Loucy (cell line): ENCODE data around the gene LRRC72.

Experiments used
- H2AFZ ChIP-seq: fragments of 200-600 bp; sonication (generic); 2 replicates; pipeline ENCODE4 v1.6.0; 2016; ENCODE audit warnings: antibody characterized with exemption, mild to moderate bottlenecking, low read length, moderate library complexity
- H3F3A ChIP-seq: fragments of 200-600 bp; 2 replicates; pipeline ENCODE4 v1.6.0; 2016; ENCODE audit warnings: antibody characterized with exemption, low read depth, mild to moderate bottlenecking
- H3K27me3 ChIP-seq: fragments of 200-600 bp; sonication (generic); 2 replicates; pipeline ENCODE4 v1.6.1; 2014; ENCODE audit warnings: low read length, mild to moderate bottlenecking; ENCODE audit not compliant: insufficient read depth, poor library complexity, severe bottlenecking
- H3K36me3 ChIP-seq: fragments of 200-600 bp; sonication (generic); 2 replicates; pipeline ENCODE4 v1.6.1; 2016; ENCODE audit warnings: low read length; ENCODE audit not compliant: insufficient read depth
- H3K4me1 ChIP-seq: fragments of 200-600 bp; sonication (generic); 2 replicates; pipeline ENCODE4 v1.5.1; 2014; ENCODE audit warnings: low read length, mild to moderate bottlenecking; ENCODE audit not compliant: insufficient read depth, poor library complexity, severe bottlenecking
- H3K4me2 ChIP-seq: fragments of 200-600 bp; sonication (generic); 2 replicates; pipeline ENCODE4 v1.6.0; 2014; ENCODE audit warnings: antibody characterized with exemption, low read length, low read depth, mild to moderate bottlenecking; ENCODE audit not compliant: poor library complexity, severe bottlenecking
- H3K4me3 ChIP-seq: fragments of 200-600 bp; sonication (generic); 2 replicates; pipeline ENCODE4 v1.5.1; 2014; ENCODE audit warnings: low read length, mild to moderate bottlenecking, mixed read lengths; ENCODE audit not compliant: poor library complexity, severe bottlenecking
- H3K79me2 ChIP-seq: fragments of 200-600 bp; sonication (generic); 2 replicates; pipeline ENCODE4 v1.6.1; 2014; ENCODE audit warnings: low read length; ENCODE audit not compliant: insufficient read depth
- H3K9ac ChIP-seq: fragments of 200-600 bp; sonication (generic); 2 replicates; pipeline ENCODE4 v1.6.0; 2014; ENCODE audit warnings: mild to moderate bottlenecking, low read depth, low read length, moderate library complexity; ENCODE audit not compliant: poor library complexity, severe bottlenecking
- H3K9me2 ChIP-seq: fragments of 200-600 bp; sonication (generic); replicated peaks from 2 replicates; pipeline ENCODE4 v1.6.1; 2016; ENCODE audit warnings: low read depth, low read length, mixed read lengths
- H3K9me3 ChIP-seq: fragments of 200-600 bp; sonication (generic); 2 replicates; pipeline ENCODE4 v1.6.1; 2014; ENCODE audit warnings: mild to moderate bottlenecking, antibody characterized with exemption, low read length, low read depth; ENCODE audit not compliant: insufficient read depth
- H4K20me1 ChIP-seq: fragments of 200-600 bp; sonication (generic); 2 replicates; pipeline ENCODE4 v1.6.0; 2014; ENCODE audit warnings: antibody characterized with exemption, low read length, mild to moderate bottlenecking; ENCODE audit not compliant: insufficient read depth, poor library complexity, severe bottlenecking
- EZH2phosphoT487 ChIP-seq: fragments of 200-600 bp; IDR thresholded peaks from 2 replicates; pipeline ENCODE4 v1.6.1; 2018; ENCODE audit warnings: antibody characterized with exemption, mild to moderate bottlenecking, moderate library complexity, borderline replicate concordance
- TF ChIP-seq, protein P1 (sequence below): fragments of 200-600 bp; sonication (generic); conservative IDR thresholded peaks from 2 replicates; pipeline ENCODE4 v1.5.1; 2014; ENCODE audit warnings: mild to moderate bottlenecking, antibody characterized with exemption, low read length

LRRC72 gene

GRCh38 chr7:16616122-16616521, 89.5 kb downstream of the LRRC72 start:
- H3K9ac ChIP-seq: no peak overlapping the region

DNA sequence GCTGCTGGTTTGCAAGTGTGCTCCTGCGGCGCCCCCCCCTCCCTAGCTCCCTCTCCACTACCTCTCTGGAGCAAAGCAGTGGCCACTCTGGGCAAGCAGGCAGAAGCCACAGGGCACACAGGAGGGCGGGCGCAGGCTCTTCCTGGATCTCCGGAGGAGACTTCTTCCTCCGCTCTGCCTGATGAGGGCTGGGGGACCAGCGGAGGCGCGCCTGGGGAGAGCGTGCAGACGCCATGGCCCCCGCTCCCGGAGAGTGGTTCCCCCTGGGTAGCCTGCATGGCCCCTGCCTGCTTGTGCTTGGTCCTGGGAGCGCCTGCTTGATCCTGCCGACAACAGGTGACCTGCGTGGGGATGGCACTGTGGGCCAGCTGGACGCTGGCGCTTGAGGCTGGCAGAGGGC, 89.9 kb downstream of the LRRC72 start:
- Histone ChIP-seq H2AFZ (no peak overlapping the region), H3K4me2 (no peak overlapping the region), H3K9me2 (no peaks in the 10 kb centered on the region), H3K27me3 (no peaks in the 10 kb centered on the region), H3F3A (no peaks in the 10 kb centered on the region), H3K4me3 (no peak overlapping the region), H3K4me1 (no peaks in the 10 kb centered on the region), H4K20me1 (no peaks in the 10 kb centered on the region), H3K9ac (no peak overlapping the region), H3K9me3 (no peaks in the 10 kb centered on the region), H3K79me2 (no peaks in the 10 kb centered on the region), H3K36me3 (peaks cover 42% of the 10 kb centered on the region)
- TF ChIP-seq, protein P1, sequence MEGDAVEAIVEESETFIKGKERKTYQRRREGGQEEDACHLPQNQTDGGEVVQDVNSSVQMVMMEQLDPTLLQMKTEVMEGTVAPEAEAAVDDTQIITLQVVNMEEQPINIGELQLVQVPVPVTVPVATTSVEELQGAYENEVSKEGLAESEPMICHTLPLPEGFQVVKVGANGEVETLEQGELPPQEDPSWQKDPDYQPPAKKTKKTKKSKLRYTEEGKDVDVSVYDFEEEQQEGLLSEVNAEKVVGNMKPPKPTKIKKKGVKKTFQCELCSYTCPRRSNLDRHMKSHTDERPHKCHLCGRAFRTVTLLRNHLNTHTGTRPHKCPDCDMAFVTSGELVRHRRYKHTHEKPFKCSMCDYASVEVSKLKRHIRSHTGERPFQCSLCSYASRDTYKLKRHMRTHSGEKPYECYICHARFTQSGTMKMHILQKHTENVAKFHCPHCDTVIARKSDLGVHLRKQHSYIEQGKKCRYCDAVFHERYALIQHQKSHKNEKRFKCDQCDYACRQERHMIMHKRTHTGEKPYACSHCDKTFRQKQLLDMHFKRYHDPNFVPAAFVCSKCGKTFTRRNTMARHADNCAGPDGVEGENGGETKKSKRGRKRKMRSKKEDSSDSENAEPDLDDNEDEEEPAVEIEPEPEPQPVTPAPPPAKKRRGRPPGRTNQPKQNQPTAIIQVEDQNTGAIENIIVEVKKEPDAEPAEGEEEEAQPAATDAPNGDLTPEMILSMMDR: no peak
- TF ChIP-seq EZH2phosphoT487: no peak

More at GRCh38 chr7:16616122-16616521, 89.5 kb downstream of the LRRC72 start:
- Histone ChIP-seq H3K4me2 (no peak overlapping the region), H3K4me3 (no peak overlapping the region), H3K9me2 (no peaks in the 10 kb centered on the region), H3K9me3 (no peaks in the 10 kb centered on the region), H2AFZ (no peak overlapping the region), H3K27me3 (no peaks in the 10 kb centered on the region), H3K79me2 (no peaks in the 10 kb centered on the region), H3K4me1 (no peaks in the 10 kb centered on the region), H3K36me3 (peaks cover 40% of the 10 kb centered on the region), H3F3A (no peaks in the 10 kb centered on the region), H4K20me1 (no peaks in the 10 kb centered on the region)
- no peak for TF ChIP-seq EZH2phosphoT487
- TF ChIP-seq, protein P1: no peak

DNA sequence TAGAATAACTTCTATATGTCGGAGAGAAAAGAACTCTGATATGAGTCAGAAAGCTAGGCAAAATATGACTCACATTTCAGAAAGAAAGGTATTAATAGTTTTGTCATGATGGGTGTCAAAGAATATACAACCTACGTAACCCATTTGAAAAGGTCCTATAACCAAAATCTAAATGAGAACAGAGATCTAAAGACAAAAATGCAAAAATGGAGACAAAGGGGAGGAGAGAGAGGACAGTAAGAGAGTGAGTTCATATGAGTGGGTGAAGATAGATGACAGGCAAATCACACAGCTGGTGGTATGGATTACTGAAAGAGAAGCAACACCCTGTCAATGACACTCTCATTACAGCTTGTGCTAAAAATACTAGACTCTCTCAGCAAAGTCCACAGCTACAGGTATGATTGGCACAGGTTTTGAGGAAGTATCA, 93.4 kb downstream of the LRRC72 start:
- H3K36me3 ChIP-seq: peaks cover 48% of the 10 kb centered on the region
- no peak overlapping the region for H3K9ac ChIP-seq
- no peaks in the 10 kb centered on the region for H3K4me1 ChIP-seq
- H2AFZ ChIP-seq: no peak overlapping the region
- H3K4me3 ChIP-seq: no peak overlapping the region
- no peak overlapping the region for H3K4me2 ChIP-seq
- H3K27me3 ChIP-seq: no peaks in the 10 kb centered on the region
- no peak for TF ChIP-seq EZH2phosphoT487
- TF ChIP-seq, protein P1: no peak
- H3K9me2 ChIP-seq: no peaks in the 10 kb centered on the region
- H3K9me3 ChIP-seq: no peaks in the 10 kb centered on the region
- H4K20me1 ChIP-seq: no peaks in the 10 kb centered on the region
- H3F3A ChIP-seq: no peaks in the 10 kb centered on the region
- H3K79me2 ChIP-seq: no peaks in the 10 kb centered on the region
